WTC11 (cell line): Measurements from ENCODE around the gene CCDC178. TPM values are rescaled to one million over a fixed set of nuclear protein-coding genes. Genes with fewer than 3 reads are reported as not detected.

Experiments
- ATAC-seq: fragments of 200-7000 bp; cut with Tn5 transposase; 2 replicates; pipeline ENCODE4 v1.10.0; 2021; ENCODE audit warnings: mild to moderate bottlenecking, moderate library complexity
- CTCF ChIA-PET: fragments of 300-600 bp; sonication (Branson Sonifier 250); formaldehyde crosslinking; loops from one replicate; lab custom pipeline; 2021; ENCODE audit warnings: antibody characterized with exemption; lab: Charles Lee
- POLR2A ChIA-PET: fragments of 350-600 bp; sonication (Branson Sonifier 250); formaldehyde crosslinking; loops from one replicate; lab custom pipeline; 2021; ENCODE audit warnings: antibody characterized with exemption; lab: Charles Lee
- DNase-seq: peaks from one replicate; pipeline ENCODE4 v3.0.0; 2021; ENCODE audit warnings: low spot score
- H3K27ac Mint-ChIP-seq: 2 replicates; pipeline ENCODE4 v1.8.0; 2021; ENCODE audit warnings: mixed read lengths
- H3K27me3 Mint-ChIP-seq: 2 replicates; pipeline ENCODE4 v1.8.0; 2021; ENCODE audit warnings: low read depth, mild to moderate bottlenecking, moderate library complexity, mixed read lengths
- H3K36me3 Mint-ChIP-seq: 2 replicates; pipeline ENCODE4 v1.8.0; 2021; ENCODE audit warnings: mixed read lengths
- H3K4me1 Mint-ChIP-seq: 2 replicates; pipeline ENCODE4 v1.8.0; 2022; ENCODE audit warnings: mixed read lengths
- H3K4me3 Mint-ChIP-seq: 2 replicates; pipeline ENCODE4 v1.8.0; 2021; ENCODE audit warnings: mild to moderate bottlenecking, moderate library complexity, mixed read lengths
- H3K9me3 Mint-ChIP-seq: 2 replicates; pipeline ENCODE4 v1.8.0; 2021; ENCODE audit warnings: mixed read lengths
- EMX1 ChIP-seq: fragments of 250-450 bp; sonication (Bioruptor Pico); IDR thresholded peaks from 2 replicates; pipeline ENCODE4 v1.8.0; 2021; ENCODE audit warnings: mild to moderate bottlenecking
- FOXK1 ChIP-seq: sonication (generic); formaldehyde crosslinking; IDR thresholded peaks from 2 replicates; pipeline ENCODE4 v1.8.0; 2022; ENCODE audit warnings: mild to moderate bottlenecking, moderate library complexity, missing genetic modification reagents
- FOXP1 ChIP-seq: sonication (generic); formaldehyde crosslinking; IDR thresholded peaks from 2 replicates; pipeline ENCODE4 v1.8.0; 2022; ENCODE audit warnings: missing genetic modification reagents, mild to moderate bottlenecking, moderate library complexity, borderline replicate concordance
- GRHL2 ChIP-seq: fragments of 250-450 bp; sonication (Bioruptor Pico); IDR thresholded peaks from 2 replicates; pipeline ENCODE4 v1.8.0; 2022; ENCODE audit warnings: mild to moderate bottlenecking, moderate library complexity; ENCODE audit not compliant: insufficient replicate concordance, severe bottlenecking
- HMGA2 ChIP-seq: fragments of 250-450 bp; sonication (Bioruptor Pico); IDR thresholded peaks from 2 replicates; pipeline ENCODE4 v1.4.0; 2021; ENCODE audit warnings: mild to moderate bottlenecking, moderate library complexity
- IRF2 ChIP-seq: sonication (generic); formaldehyde crosslinking; IDR thresholded peaks from 2 replicates; pipeline ENCODE4 v1.8.0; 2022; ENCODE audit warnings: low read depth, missing genetic modification reagents, borderline replicate concordance
- KAT7 ChIP-seq: sonication (generic); formaldehyde crosslinking; IDR thresholded peaks from 2 replicates; pipeline ENCODE4 v1.8.1; 2023; ENCODE audit warnings: missing genetic modification reagents, mild to moderate bottlenecking, borderline replicate concordance
- NFYB ChIP-seq: sonication (generic); formaldehyde crosslinking; conservative IDR thresholded peaks from 2 replicates; pipeline ENCODE4 v1.8.0; 2022; ENCODE audit warnings: low read depth, missing genetic modification reagents
- NR3C1 ChIP-seq: sonication (generic); formaldehyde crosslinking; conservative IDR thresholded peaks from 2 replicates; pipeline ENCODE4 v1.8.1; 2023; ENCODE audit warnings: low read depth, mild to moderate bottlenecking, missing genetic modification reagents
- RORB ChIP-seq: fragments of 250-450 bp; sonication (Bioruptor Pico); IDR thresholded peaks from 2 replicates; pipeline ENCODE4 v1.9.0; 2021; ENCODE audit warnings: mild to moderate bottlenecking
- SMAD4 ChIP-seq: sonication (generic); formaldehyde crosslinking; IDR thresholded peaks from 2 replicates; pipeline ENCODE4 v1.8.0; 2022; ENCODE audit warnings: mild to moderate bottlenecking, missing genetic modification reagents
- SOX15 ChIP-seq: fragments of 250-450 bp; sonication (Bioruptor Pico); IDR thresholded peaks from 2 replicates; pipeline ENCODE4 v1.9.0; 2021; ENCODE audit warnings: mild to moderate bottlenecking
- ZNF121 ChIP-seq: sonication (generic); formaldehyde crosslinking; IDR thresholded peaks from 2 replicates; pipeline ENCODE4 v1.8.0; 2023; ENCODE audit warnings: missing genetic modification reagents
- ZNF671 ChIP-seq: fragments of 250-450 bp; sonication (Bioruptor Pico); IDR thresholded peaks from 2 replicates; pipeline ENCODE4 v1.8.0; 2021; ENCODE audit warnings: mild to moderate bottlenecking
- total RNA-seq: library from RNA; stranded (reverse); gene quantifications from 3 replicates; pipeline ENCODE4 v1.2.3, GENCODE V29; 2021
- TF ChIP-seq, protein P1 (sequence below): sonication (generic); formaldehyde crosslinking; IDR thresholded peaks from 2 replicates; pipeline ENCODE4 v1.8.1; 2023; ENCODE audit warnings: mild to moderate bottlenecking, missing genetic modification reagents, borderline replicate concordance
- TF ChIP-seq, protein P2 (sequence below): sonication (generic); formaldehyde crosslinking; IDR thresholded peaks from 2 replicates; pipeline ENCODE4 v1.8.1; 2022; ENCODE audit warnings: mild to moderate bottlenecking, moderate library complexity, missing genetic modification reagents
- TF ChIP-seq, protein P3 (sequence below): sonication (generic); formaldehyde crosslinking; IDR thresholded peaks from 2 replicates; pipeline ENCODE4 v1.8.0; 2022; ENCODE audit warnings: mild to moderate bottlenecking, missing genetic modification reagents
- TF ChIP-seq, protein P4 (sequence below): sonication (generic); formaldehyde crosslinking; IDR thresholded peaks from 2 replicates; pipeline ENCODE4 v1.8.0; 2022; ENCODE audit warnings: mild to moderate bottlenecking, missing genetic modification reagents
- TF ChIP-seq, protein P5 (sequence below): sonication (generic); formaldehyde crosslinking; IDR thresholded peaks from 2 replicates; pipeline ENCODE4 v1.8.1; 2022; ENCODE audit warnings: mild to moderate bottlenecking, missing genetic modification reagents, moderate library complexity, borderline replicate concordance
- TF ChIP-seq, protein P6 (sequence below): sonication (generic); formaldehyde crosslinking; IDR thresholded peaks from 2 replicates; pipeline ENCODE4 v1.8.0; 2023; ENCODE audit warnings: mild to moderate bottlenecking, missing genetic modification reagents
- TF ChIP-seq, protein P7 (sequence below): sonication (generic); formaldehyde crosslinking; IDR thresholded peaks from 2 replicates; pipeline ENCODE4 v1.8.0; 2023; ENCODE audit warnings: missing genetic modification reagents
- TF ChIP-seq, protein P8 (sequence below): sonication (generic); formaldehyde crosslinking; conservative IDR thresholded peaks from 2 replicates; pipeline ENCODE4 v1.8.1; 2023; ENCODE audit warnings: mild to moderate bottlenecking, low read depth, missing genetic modification reagents, moderate library complexity

The CCDC178 gene
- total RNA-seq, 1 experiment from 2014 or later = 0.20 TPM

DNA sequence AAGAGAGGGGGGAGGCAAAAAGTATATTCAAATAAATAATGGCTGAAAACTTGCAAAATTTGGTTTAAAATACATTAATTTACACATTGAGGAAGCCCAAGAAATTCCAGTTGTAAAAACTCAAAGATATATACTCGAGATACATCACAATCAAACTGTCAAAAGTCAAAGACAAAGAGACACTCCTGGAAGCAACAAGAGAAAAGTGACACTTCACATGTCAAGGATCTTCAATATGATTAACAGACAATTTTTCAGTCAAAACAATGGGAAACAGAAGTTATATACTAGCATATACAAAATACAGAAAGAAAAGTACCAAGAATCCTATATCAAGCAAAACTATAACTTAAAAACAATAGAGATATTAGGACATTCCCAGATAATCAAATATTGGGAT lies 170.2 kb downstream of the CCDC178 start:
- ATAC-seq = no peak
- H3K36me3 Mint-ChIP-seq = no peaks in the 10 kb centered on the region
- no peak for DNase-seq
- ChIA-PET POLR2A (no interaction called here), CTCF (no interaction called here)
- no peaks in the 10 kb centered on the region for H3K27me3 Mint-ChIP-seq
- no peak for TF ChIP-seq EMX1
- no peak for TF ChIP-seq RORB (CRISPR knock-in tag)
- TF ChIP-seq, protein P1, sequence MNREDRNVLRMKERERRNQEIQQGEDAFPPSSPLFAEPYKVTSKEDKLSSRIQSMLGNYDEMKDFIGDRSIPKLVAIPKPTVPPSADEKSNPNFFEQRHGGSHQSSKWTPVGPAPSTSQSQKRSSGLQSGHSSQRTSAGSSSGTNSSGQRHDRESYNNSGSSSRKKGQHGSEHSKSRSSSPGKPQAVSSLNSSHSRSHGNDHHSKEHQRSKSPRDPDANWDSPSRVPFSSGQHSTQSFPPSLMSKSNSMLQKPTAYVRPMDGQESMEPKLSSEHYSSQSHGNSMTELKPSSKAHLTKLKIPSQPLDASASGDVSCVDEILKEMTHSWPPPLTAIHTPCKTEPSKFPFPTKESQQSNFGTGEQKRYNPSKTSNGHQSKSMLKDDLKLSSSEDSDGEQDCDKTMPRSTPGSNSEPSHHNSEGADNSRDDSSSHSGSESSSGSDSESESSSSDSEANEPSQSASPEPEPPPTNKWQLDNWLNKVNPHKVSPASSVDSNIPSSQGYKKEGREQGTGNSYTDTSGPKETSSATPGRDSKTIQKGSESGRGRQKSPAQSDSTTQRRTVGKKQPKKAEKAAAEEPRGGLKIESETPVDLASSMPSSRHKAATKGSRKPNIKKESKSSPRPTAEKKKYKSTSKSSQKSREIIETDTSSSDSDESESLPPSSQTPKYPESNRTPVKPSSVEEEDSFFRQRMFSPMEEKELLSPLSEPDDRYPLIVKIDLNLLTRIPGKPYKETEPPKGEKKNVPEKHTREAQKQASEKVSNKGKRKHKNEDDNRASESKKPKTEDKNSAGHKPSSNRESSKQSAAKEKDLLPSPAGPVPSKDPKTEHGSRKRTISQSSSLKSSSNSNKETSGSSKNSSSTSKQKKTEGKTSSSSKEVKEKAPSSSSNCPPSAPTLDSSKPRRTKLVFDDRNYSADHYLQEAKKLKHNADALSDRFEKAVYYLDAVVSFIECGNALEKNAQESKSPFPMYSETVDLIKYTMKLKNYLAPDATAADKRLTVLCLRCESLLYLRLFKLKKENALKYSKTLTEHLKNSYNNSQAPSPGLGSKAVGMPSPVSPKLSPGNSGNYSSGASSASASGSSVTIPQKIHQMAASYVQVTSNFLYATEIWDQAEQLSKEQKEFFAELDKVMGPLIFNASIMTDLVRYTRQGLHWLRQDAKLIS = no peak
- no peak for TF ChIP-seq FOXP1 (CRISPR knock-in tag)
- TF ChIP-seq, protein P2, sequence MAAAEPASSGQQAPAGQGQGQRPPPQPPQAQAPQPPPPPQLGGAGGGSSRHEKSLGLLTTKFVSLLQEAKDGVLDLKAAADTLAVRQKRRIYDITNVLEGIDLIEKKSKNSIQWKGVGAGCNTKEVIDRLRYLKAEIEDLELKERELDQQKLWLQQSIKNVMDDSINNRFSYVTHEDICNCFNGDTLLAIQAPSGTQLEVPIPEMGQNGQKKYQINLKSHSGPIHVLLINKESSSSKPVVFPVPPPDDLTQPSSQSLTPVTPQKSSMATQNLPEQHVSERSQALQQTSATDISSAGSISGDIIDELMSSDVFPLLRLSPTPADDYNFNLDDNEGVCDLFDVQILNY (CRISPR knock-in tag) = no peak
- no peak for TF ChIP-seq NFYB
- no peak for TF ChIP-seq ZNF671 (CRISPR knock-in tag)
- TF ChIP-seq HMGA2 (CRISPR knock-in tag) = no peak
- TF ChIP-seq ZNF121 (CRISPR knock-in tag) = no peak
- TF ChIP-seq, protein P3, sequence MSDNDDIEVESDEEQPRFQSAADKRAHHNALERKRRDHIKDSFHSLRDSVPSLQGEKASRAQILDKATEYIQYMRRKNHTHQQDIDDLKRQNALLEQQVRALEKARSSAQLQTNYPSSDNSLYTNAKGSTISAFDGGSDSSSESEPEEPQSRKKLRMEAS (CRISPR knock-in tag) = no peak
- no peak for TF ChIP-seq FOXK1 (CRISPR knock-in tag)
- TF ChIP-seq, protein P4, sequence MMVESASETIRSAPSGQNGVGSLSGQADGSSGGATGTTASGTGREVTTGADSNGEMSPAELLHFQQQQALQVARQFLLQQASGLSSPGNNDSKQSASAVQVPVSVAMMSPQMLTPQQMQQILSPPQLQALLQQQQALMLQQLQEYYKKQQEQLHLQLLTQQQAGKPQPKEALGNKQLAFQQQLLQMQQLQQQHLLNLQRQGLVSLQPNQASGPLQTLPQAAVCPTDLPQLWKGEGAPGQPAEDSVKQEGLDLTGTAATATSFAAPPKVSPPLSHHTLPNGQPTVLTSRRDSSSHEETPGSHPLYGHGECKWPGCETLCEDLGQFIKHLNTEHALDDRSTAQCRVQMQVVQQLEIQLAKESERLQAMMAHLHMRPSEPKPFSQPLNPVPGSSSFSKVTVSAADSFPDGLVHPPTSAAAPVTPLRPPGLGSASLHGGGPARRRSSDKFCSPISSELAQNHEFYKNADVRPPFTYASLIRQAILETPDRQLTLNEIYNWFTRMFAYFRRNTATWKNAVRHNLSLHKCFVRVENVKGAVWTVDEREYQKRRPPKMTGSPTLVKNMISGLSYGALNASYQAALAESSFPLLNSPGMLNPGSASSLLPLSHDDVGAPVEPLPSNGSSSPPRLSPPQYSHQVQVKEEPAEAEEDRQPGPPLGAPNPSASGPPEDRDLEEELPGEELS (CRISPR knock-in tag) = no peak
- TF ChIP-seq, protein P5, sequence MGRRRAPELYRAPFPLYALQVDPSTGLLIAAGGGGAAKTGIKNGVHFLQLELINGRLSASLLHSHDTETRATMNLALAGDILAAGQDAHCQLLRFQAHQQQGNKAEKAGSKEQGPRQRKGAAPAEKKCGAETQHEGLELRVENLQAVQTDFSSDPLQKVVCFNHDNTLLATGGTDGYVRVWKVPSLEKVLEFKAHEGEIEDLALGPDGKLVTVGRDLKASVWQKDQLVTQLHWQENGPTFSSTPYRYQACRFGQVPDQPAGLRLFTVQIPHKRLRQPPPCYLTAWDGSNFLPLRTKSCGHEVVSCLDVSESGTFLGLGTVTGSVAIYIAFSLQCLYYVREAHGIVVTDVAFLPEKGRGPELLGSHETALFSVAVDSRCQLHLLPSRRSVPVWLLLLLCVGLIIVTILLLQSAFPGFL (CRISPR knock-in tag) = no peak
- TF ChIP-seq, all 79 proteins: peak for 0
- H3K4me1 Mint-ChIP-seq = peaks cover 15% of the 10 kb centered on the region
- H3K27ac Mint-ChIP-seq = no peak overlapping the region
- H3K9me3 Mint-ChIP-seq = no peaks in the 10 kb centered on the region
- no peak overlapping the region for H3K4me3 Mint-ChIP-seq

DNA sequence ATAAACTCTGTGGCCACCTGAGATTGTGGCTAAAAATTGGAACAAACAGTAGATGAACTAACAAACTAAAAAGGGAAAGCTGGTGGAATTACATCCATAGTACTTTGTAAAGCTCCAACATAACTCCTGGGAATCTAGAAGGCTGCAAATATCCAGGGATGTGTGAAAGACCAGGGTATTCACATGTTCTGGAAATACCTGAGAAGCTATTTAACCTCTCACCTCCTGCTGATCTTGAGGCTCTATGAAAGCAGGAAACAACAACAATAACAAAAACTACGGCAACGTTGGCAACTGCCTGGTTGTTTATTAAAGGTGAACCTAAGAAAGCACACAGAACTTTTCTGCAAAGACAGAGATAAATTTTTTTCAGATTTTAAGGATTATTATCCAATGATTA lies 171.3 kb downstream of the CCDC178 start:
- ChIA-PET CTCF (interaction anchor here (1.3 kb wide), 1 partner anchor 37 kb away, joined by 3 read pairs; no protein-coding TSS in a partner anchor), POLR2A (no interaction called here)
- Mint-ChIP-seq H3K36me3 (no peaks in the 10 kb centered on the region), H3K27me3 (no peaks in the 10 kb centered on the region), H3K4me1 (peaks cover 18% of the 10 kb centered on the region), H3K27ac (peak overlapping the region; percentile 80), H3K4me3 (no peak overlapping the region), H3K9me3 (no peaks in the 10 kb centered on the region)
- TF ChIP-seq SOX15 (no peak), GRHL2 (CRISPR knock-in tag) (no peak), NR3C1 (CRISPR knock-in tag) (no peak), IRF2 (CRISPR knock-in tag) (no peak), SMAD4 (CRISPR knock-in tag) (no peak), KAT7 (CRISPR knock-in tag) (no peak), FOXP1 (CRISPR knock-in tag) (no peak), ZNF121 (CRISPR knock-in tag) (no peak)
- TF ChIP-seq, protein P6, sequence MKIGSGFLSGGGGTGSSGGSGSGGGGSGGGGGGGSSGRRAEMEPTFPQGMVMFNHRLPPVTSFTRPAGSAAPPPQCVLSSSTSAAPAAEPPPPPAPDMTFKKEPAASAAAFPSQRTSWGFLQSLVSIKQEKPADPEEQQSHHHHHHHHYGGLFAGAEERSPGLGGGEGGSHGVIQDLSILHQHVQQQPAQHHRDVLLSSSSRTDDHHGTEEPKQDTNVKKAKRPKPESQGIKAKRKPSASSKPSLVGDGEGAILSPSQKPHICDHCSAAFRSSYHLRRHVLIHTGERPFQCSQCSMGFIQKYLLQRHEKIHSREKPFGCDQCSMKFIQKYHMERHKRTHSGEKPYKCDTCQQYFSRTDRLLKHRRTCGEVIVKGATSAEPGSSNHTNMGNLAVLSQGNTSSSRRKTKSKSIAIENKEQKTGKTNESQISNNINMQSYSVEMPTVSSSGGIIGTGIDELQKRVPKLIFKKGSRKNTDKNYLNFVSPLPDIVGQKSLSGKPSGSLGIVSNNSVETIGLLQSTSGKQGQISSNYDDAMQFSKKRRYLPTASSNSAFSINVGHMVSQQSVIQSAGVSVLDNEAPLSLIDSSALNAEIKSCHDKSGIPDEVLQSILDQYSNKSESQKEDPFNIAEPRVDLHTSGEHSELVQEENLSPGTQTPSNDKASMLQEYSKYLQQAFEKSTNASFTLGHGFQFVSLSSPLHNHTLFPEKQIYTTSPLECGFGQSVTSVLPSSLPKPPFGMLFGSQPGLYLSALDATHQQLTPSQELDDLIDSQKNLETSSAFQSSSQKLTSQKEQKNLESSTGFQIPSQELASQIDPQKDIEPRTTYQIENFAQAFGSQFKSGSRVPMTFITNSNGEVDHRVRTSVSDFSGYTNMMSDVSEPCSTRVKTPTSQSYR (CRISPR knock-in tag) = no peak
- TF ChIP-seq, protein P7, sequence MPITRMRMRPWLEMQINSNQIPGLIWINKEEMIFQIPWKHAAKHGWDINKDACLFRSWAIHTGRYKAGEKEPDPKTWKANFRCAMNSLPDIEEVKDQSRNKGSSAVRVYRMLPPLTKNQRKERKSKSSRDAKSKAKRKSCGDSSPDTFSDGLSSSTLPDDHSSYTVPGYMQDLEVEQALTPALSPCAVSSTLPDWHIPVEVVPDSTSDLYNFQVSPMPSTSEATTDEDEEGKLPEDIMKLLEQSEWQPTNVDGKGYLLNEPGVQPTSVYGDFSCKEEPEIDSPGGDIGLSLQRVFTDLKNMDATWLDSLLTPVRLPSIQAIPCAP (CRISPR knock-in tag) = no peak
- TF ChIP-seq, protein P8, sequence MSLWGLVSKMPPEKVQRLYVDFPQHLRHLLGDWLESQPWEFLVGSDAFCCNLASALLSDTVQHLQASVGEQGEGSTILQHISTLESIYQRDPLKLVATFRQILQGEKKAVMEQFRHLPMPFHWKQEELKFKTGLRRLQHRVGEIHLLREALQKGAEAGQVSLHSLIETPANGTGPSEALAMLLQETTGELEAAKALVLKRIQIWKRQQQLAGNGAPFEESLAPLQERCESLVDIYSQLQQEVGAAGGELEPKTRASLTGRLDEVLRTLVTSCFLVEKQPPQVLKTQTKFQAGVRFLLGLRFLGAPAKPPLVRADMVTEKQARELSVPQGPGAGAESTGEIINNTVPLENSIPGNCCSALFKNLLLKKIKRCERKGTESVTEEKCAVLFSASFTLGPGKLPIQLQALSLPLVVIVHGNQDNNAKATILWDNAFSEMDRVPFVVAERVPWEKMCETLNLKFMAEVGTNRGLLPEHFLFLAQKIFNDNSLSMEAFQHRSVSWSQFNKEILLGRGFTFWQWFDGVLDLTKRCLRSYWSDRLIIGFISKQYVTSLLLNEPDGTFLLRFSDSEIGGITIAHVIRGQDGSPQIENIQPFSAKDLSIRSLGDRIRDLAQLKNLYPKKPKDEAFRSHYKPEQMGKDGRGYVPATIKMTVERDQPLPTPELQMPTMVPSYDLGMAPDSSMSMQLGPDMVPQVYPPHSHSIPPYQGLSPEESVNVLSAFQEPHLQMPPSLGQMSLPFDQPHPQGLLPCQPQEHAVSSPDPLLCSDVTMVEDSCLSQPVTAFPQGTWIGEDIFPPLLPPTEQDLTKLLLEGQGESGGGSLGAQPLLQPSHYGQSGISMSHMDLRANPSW (CRISPR knock-in tag) = no peak
- ATAC-seq = peak; percentile 73
- no peak for DNase-seq
